ENCODE results near the gene STK38. TPM values are rescaled to one million over a fixed set of nuclear protein-coding genes. Genes with fewer than 3 reads are reported as not detected.

Gene STK38
- total RNA-seq, 2 experiments from 2014 or later, result 47.0 to 48.4 TPM

- H3K36me3 ChIP-seq (ENCODE audit: insufficient read depth, low read length), result peaks cover 3% of the 10 kb centered on the region
- peaks cover 79% of the 10 kb centered on the region for H3K4me1 Mint-ChIP-seq (ENCODE audit: low read depth)
- H3K4me3 Mint-ChIP-seq, result peak overlapping the region; percentile 72
- TF ChIP-seq CTCF (IDR thresholded peaks at IDR 0.05), result no peak
- ChIA-PET CTCF (interaction anchor here (1.5 to 2.0 kb wide), 2 partner anchors 17 to 22 kb away, joined by 4 to 10 read pairs; no protein-coding TSS in a partner anchor), POLR2A (interaction anchor here (1.6 kb wide), 1 partner anchor 22 kb away, joined by 3 read pairs; no protein-coding TSS in a partner anchor)
- H3K27me3 ChIP-seq (ENCODE audit: control insufficient read depth in 1 of 2, insufficient read depth in 2 of 2, low read length in 2 of 2), result no peaks in the 10 kb centered on the region
- H3K27ac ChIP-seq (ENCODE audit: low read depth in 1 of 2, low read length in 2 of 2), result no peak overlapping the region
- H3K9me3 Mint-ChIP-seq, result no peaks in the 10 kb centered on the region
- DNase-seq (no peak), ATAC-seq (ENCODE audit: poor library complexity) (no peak)
- H3K9me3 ChIP-seq (ENCODE audit: control insufficient read depth in 1 of 2, insufficient read depth in 1 of 2, low read length in 2 of 2), result no peaks in the 10 kb centered on the region
- H3K27ac Mint-ChIP-seq, result peak overlapping the region; percentile 60
- peaks cover 46% of the 10 kb centered on the region for H3K36me3 Mint-ChIP-seq (ENCODE audit: low read depth)
- no peaks in the 10 kb centered on the region for H3K27me3 Mint-ChIP-seq
- peaks cover 27% of the 10 kb centered on the region for H3K4me1 ChIP-seq (ENCODE audit: insufficient read depth, low read length)
- H3K4me3 ChIP-seq (ENCODE audit: low read length), result no peak overlapping the region
- intact Hi-C loops (cut with DNase I, micrococcal nuclease), result loop anchor here (2.0 to 10.0 kb wide), 3 partner anchors 37 to 103 kb away; no protein-coding TSS in a partner anchor
These were observed 101.7 kb downstream of the STK38 start for GRCh38 chr6:36445621-36446020.

- Histone ChIP-seq H3K4me3 (ENCODE audit: low read length) (peak overlapping the region; percentile 97), H3K9me3 (ENCODE audit: control insufficient read depth in 1 of 2, insufficient read depth in 1 of 2, low read length in 2 of 2) (no peaks in the 10 kb centered on the region), H3K4me1 (ENCODE audit: insufficient read depth, low read length) (peaks cover 27% of the 10 kb centered on the region), H3K27me3 (ENCODE audit: control insufficient read depth in 1 of 2, insufficient read depth in 2 of 2, low read length in 2 of 2) (no peaks in the 10 kb centered on the region), H3K36me3 (ENCODE audit: insufficient read depth, low read length) (peaks cover 3% of the 10 kb centered on the region), H3K27ac (ENCODE audit: low read depth in 1 of 2, low read length in 2 of 2) (no peak overlapping the region)
- TF ChIP-seq CTCF (IDR thresholded peaks at IDR 0.05), result no peak
- intact Hi-C loops (cut with DNase I, micrococcal nuclease), result loop anchor here (2.0 to 10.0 kb wide), 5 partner anchors 50 to 417 kb away; partner anchors contain the start of genes MAPK14 (in 1 of the 2) and SRSF3 (in 1 of the 2)
- POLR2A ChIA-PET, result interaction anchor here (1.2 to 1.7 kb wide), 4 partner anchors 9 to 324 kb away, joined by 3 to 10 read pairs (median 5); no protein-coding TSS in a partner anchor
- Mint-ChIP-seq H3K36me3 (ENCODE audit: low read depth) (peaks cover 38% of the 10 kb centered on the region), H3K4me3 (peak overlapping the region; percentile 99), H3K27ac (peak overlapping the region; percentile 97), H3K4me1 (ENCODE audit: low read depth) (peaks cover 70% of the 10 kb centered on the region), H3K9me3 (no peaks in the 10 kb centered on the region), H3K27me3 (no peaks in the 10 kb centered on the region)
- ATAC-seq (ENCODE audit: poor library complexity) (no peak), DNase-seq (no peak)
- CTCF ChIA-PET, result interaction anchor here (1.2 to 2.0 kb wide), 2 partner anchors 16 to 21 kb away, joined by 3 to 10 read pairs; no protein-coding TSS in a partner anchor
These were observed 102.8 kb downstream of the STK38 start for GRCh38 chr6:36444470-36444869.

Other genes with a start within 250 kb of the STK38 start
- gene BNIP5, start 210.6 kb downstream of the STK38 start, total RNA-seq, result not detected
- gene ETV7, start 159.8 kb downstream of the STK38 start, total RNA-seq, result under 1 TPM; 0.33 to 0.73 TPM
- under 1 TPM; 0.55 to 0.59 TPM for gene PXT1, start 104.6 kb downstream of the STK38 start, total RNA-seq
- gene KCTD20, start 104.5 kb downstream of the STK38 start, total RNA-seq, result 10 to 100 TPM; 38.4 to 39.5 TPM
- 100 to 1,000 TPM; 550 to 556 TPM for gene SRSF3, start 46.9 kb upstream of the STK38 start, total RNA-seq
- gene CDKN1A, start 131.2 kb upstream of the STK38 start, total RNA-seq, result 10 to 100 TPM; 98.3 to 98.6 TPM
- under 1 TPM; 0.22 TPM for gene RAB44, start 150.3 kb upstream of the STK38 start, total RNA-seq

Measured in CD4-positive, alpha-beta T cell (primary cell).